GF-D8 (cell line): ENCODE data around the gene GP9.
"Not testable (repeated sequence)": the region's sequence is repeated elsewhere in the genome, so short reads cannot be mapped to it uniquely, and the experiment has no call there.

Source experiments
- DNase-seq: peaks from one replicate; lab custom pipeline; 2025; lab: John Stamatoyannopoulos, UW

Gene GP9

GRCh38 chr3:129050556-129051295 lies 9.9 kb upstream of the GP9 start:
- DNase-seq, result no peak

DNA sequence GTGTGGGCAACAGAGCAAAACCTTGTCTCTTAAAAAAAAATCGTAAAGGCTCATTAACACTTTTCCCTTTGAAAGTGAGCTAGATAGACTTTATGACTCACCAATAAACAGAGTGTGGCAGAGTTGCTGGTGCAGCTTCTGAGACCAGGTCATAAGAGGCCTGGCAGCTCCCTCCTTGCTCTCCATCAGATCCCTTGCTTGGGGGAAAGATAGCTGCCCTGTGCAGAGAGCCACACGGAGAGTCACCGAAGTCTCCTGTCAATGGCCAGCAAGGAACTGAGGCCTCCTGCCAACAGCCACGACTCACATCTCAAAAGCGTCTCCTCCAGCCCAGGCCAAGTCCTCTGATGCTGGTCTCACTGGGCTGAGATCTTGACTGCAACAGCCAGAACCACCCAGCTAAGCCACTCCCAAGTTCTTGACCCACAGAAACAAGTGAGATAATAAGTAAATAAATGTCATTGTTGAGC lies 8.7 kb upstream of the GP9 start:
- DNase-seq, result no peak

DNA sequence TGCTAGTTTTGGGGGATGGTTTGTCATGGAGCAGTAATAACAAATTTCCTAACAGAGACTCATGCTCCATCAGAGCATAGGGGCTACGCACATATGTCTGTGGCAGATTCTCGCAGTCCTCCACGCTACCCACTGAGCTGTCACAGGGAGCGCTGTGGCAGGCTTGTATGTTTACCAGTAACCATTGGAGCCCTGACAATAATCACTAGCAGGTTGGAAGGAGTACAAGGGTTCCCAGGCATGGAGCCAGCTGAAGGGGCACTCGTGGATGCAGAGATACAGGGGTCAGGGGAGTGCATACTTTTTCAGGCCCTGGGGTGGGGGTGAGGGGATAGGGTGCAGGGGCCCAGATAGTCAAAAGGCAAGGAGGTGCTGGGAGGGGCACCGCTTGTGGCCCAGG lies 7.9 kb upstream of the GP9 start:
- DNase-seq, result no peak

DNA sequence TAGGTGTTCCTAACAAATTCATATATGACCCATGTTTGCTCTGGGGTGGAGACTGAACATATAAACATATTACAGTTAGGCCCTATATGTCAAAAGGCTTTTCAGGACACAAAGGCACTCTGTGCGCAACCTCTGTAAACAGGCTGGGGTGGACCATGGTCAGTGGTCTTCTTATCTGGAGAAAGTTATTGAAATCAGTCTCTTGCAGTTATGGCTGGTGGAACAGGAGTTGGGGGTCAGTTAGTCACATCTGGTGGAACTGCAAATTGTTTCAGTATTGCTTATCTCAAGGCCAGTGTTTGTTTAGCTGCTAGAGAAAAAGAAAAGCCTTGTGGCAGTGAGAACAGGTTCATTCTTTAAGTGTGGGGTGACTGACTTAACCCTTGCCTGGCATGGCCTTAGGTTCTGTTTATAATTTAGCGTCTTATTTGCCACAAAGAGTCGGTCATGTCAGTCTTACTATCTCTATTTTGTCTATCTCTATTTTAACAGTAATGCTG lies 5.9 kb upstream of the GP9 start:
- DNase-seq, result no peak

GRCh38 chr3:129056451-129057173 lies 4.0 kb upstream of the GP9 start:
- no peak for DNase-seq

DNA sequence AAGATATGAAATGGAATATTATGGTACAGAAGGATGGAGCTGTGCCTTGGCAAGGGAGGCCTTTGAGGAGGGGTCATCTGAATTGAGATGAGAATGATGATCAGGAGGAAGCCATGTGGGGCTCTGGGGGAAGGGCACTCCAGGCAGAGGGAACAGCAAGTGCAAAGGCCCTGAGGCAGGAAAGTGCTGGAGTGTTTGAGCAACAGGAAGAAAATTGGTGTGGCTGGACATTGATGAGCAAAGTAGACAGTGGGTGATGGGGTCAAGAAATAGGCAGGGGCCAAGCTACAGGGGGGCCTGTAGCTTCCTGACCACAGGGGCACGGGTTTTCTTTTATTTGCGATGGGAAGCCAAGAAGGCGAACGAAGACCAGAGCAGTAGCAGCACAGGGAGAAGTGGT lies 3.3 kb upstream of the GP9 start:
- no peak for DNase-seq

- no peak for DNase-seq
Measured at GRCh38 chr3:129058441-129059200, 2.0 kb upstream of the GP9 start.

DNA sequence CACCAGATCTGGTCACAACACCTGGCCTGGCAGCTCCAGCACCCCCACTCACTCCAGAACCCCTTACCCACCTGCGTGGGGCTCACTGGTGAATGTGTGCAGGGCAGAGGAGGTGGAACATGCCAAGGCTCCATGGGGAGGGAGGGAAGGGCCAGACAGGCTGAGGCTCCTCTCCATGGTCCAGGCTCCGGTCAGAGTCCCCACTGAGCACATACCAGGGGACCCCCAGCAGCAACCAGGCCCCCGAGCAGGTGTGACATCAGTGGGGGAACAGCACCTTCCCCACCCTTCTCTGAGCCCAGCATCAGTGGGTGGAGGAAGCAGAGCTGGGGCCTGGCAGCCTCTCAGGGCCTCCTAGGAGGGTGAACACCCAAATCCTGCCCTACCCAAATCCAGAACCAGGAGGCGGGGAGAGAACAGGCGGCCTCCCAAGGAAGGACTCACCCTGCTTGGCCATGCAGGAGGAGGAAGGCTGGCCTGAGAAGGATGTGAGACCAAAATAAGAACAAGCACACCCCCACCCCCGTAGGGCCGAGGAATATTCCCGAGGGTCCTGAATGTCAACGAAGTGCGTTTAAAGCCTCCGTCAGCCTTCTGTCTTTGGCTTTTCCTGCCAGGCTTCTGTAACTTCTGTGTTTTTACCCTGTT lies 1.1 kb upstream of the GP9 start:
- DNase-seq, result no peak

GRCh38 chr3:129061023-129061887 lies 676 bp downstream of the GP9 start:
- no peak for DNase-seq

GRCh38 chr3:129061888-129062834 lies 1.6 kb downstream of the GP9 start:
- no peak for DNase-seq

DNA sequence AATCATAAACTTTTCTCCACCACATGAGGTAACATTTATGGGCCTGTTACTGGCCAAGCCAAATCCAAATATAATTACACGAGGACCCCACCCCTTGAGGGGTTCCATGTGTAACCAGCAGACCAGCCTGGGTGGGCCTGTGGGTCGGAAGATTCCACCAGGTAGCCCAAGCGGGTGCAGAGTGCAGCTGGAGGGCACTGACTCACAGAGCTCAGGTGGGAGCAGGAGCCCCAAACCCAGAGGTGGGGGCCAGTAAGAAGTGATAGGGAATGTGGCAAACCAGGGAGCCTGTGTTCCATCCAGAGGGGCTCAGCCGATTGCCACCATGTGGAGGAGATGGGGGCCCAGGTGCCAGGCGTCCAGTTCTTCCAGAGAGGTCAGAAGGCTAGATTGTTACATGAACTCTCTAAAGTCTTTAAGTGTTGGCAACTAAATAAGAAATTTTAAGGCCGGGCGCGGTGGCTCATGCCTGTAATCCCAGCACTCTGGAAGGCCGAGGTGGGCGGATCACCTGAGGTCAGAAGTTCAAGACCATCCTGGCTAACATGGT lies 2.6 kb downstream of the GP9 start:
- DNase-seq, result no peak

GRCh38 chr3:129063841-129064482 lies 3.4 kb downstream of the GP9 start:
- DNase-seq, result no peak

DNA sequence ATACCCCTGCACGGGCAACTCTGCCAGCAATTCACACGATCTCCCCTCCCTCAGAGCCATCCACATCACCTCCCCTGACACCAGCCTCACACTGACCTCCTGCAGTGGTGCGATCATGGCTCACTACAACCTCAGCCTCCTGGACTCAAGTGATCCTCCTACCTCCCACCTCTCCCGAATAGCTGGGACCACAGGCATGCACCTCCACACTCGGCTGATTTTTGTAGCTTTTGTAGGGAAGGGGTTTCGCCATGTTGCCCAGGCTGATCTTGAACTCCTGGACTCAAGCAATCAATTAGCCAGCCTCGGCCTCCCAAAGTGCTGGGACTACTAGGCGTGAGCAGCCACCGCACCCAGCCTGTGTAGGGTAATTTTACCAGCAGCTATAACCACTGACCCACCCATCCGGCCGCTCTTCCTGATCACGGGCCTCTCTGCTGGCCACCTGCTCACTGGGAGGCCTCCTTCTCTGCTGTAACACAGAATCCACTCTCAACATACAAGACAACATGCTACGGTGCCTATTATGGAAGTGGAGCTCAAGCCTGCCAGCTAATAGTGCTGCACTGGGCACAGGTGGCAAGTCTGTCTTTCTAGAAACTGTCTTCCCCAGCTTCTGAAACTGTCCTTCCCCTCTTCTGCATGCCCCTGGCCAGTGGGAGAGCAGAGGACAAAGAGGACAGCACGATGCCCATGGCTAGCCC lies 4.6 kb downstream of the GP9 start:
- no peak for DNase-seq

- DNase-seq, result no peak
Measured at GRCh38 chr3:129065720-129066073, 5.1 kb downstream of the GP9 start.

DNA sequence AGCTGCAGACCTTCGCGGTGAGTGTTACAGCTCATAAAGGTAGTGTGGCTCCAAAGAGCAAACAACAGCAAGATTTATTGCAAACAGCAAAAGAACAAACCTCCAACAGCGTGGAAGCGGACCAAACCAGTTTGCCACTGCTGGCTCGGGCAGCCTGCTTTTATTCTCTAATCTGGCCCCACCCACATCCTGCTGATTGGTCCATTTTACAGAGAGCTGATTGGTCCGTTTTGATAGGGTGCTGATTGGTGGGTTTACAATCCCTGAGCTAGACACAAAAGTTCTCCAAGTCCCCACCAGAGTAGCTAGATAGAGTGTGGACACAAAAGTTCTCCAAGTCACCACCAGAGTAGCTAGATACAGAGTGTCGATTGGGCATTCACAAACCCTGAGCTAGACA lies 7.1 kb downstream of the GP9 start:
- DNase-seq, result not testable (repeated sequence)

- no peak for DNase-seq
Measured at GRCh38 chr3:129068291-129068886, 7.8 kb downstream of the GP9 start.

- DNase-seq, result not testable (repeated sequence)
Measured at GRCh38 chr3:129069313-129070085, 8.9 kb downstream of the GP9 start.
